Left lung (tissue), 10 donors: ENCODE results near the gene ASTN2. TPM values are rescaled to one million over a fixed set of nuclear protein-coding genes. Genes with fewer than 3 reads are reported as not detected.

Source experiments
- ATAC-seq: fragments of 200-7000 bp; cut with Tn5 transposase; one replicate; pipeline ENCODE4 v1.9.1; 2020; ENCODE audit warnings: moderate library complexity
- DNase-seq, 4 donors: peaks; one replicate each; pipeline ENCODE4 v3.0.0-alpha.2; 2013 to 2020
- H3K27ac ChIP-seq, 2 donors: fragments of 200-600 bp; sonication (generic) in 1 of 2; one replicate each; pipeline versions ENCODE4 v1.5.0 to v1.8.0; 2020 to 2021
- H3K27me3 ChIP-seq, 2 donors: fragments of 200-600 bp; sonication (generic) in 1 of 2; one replicate each; pipeline versions ENCODE4 v1.5.0 to v1.8.0; 2020 to 2021
- H3K36me3 ChIP-seq, 2 donors: fragments of 200-600 bp; sonication (generic) in 1 of 2; one replicate each; pipeline versions ENCODE4 v1.5.0 to v1.8.0; 2020 to 2021
- H3K4me1 ChIP-seq, 2 donors: fragments of 200-600 bp; one replicate each; pipeline ENCODE4 v1.8.0; 2021
- H3K4me3 ChIP-seq, 2 donors: fragments of 200-600 bp; sonication (generic) in 1 of 2; one replicate each; pipeline versions ENCODE4 v1.5.0 to v1.8.0; 2020 to 2021; ENCODE audit warnings: mild to moderate bottlenecking in 1 of 2
- H3K9me3 ChIP-seq, 2 donors: fragments of 200-600 bp; sonication (generic) in 1 of 2; one replicate each; pipeline versions ENCODE4 v1.5.0 to v1.8.0; 2020 to 2021
- intact Hi-C, 2 donors: fragments of 100-400 bp; cut with DNase I; formaldehyde crosslinking; loops; one replicate each; pipeline versions ENCODE4 v1.11.2 to v1.14.2; 2022
- polyA plus RNA-seq, 6 donors: library from polyadenylated mRNA; unstranded; fragments of 120-200 nt; gene quantifications; one replicate each; pipeline ENCODE4 v1.2.1, GENCODE V29; 2013; ENCODE audit not compliant: insufficient read length in 6 of 6
- total RNA-seq, 2 donors: library from RNA; stranded (reverse); fragmentation: NEBNext Ultra II Directional; extraction: Animal tissue kit (Norgen Biotek cat#: 25700); gene quantifications; one replicate each; pipeline ENCODE4 v1.2.1, GENCODE V29; 2021
- TF ChIP-seq, protein P1 (sequence below), 2 donors: fragments of 200-600 bp; sonication (generic) in 1 of 2; IDR thresholded peaks; one replicate each; pipeline versions ENCODE4 v1.5.0 to v1.8.0; 2021; ENCODE audit warnings: antibody characterized with exemption in 2 of 2
- donor health status: DM: no; HTN: yes; CAD: no.
- donor health status: DM: no; HTN: no; CAD: no.

The ASTN2 gene
- total and polyA plus RNA-seq, 8 donors, result 3.1 to 5.5 (median 4.5) TPM

DNA sequence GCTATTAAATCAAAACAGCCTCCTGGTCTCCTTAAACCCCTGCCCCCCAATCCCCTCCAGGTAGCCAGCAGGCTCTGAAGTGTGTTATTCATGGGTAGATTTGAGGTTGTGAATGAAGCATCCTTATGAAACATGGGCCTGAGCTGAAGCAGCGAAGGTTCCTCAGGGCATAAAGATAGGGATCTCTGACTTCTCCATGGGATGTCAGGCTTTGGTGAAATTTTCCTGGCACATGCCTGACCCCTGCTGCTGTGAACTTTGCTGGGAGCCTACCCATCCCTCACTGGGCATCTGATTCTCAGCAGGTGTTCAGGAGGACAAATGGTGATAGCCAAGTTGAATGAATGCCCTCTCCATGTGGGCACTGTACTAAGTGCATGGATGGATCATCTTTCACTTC, 250.3 kb downstream of the ASTN2 start:
- Histone ChIP-seq H3K27me3 (no peaks in the 10 kb centered on the region), H3K9me3 (no peaks in the 10 kb centered on the region), H3K27ac (no peak overlapping the region), H3K36me3 (no peaks in the 10 kb centered on the region), H3K4me3 (no peak overlapping the region), H3K4me1 (no peaks in the 10 kb centered on the region)
- TF ChIP-seq, protein P1, sequence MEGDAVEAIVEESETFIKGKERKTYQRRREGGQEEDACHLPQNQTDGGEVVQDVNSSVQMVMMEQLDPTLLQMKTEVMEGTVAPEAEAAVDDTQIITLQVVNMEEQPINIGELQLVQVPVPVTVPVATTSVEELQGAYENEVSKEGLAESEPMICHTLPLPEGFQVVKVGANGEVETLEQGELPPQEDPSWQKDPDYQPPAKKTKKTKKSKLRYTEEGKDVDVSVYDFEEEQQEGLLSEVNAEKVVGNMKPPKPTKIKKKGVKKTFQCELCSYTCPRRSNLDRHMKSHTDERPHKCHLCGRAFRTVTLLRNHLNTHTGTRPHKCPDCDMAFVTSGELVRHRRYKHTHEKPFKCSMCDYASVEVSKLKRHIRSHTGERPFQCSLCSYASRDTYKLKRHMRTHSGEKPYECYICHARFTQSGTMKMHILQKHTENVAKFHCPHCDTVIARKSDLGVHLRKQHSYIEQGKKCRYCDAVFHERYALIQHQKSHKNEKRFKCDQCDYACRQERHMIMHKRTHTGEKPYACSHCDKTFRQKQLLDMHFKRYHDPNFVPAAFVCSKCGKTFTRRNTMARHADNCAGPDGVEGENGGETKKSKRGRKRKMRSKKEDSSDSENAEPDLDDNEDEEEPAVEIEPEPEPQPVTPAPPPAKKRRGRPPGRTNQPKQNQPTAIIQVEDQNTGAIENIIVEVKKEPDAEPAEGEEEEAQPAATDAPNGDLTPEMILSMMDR (IDR thresholded peaks at IDR 0.05), result no peak
- DNase-seq, result no peak
- intact Hi-C loops, result no loop called here
- ATAC-seq, result no peak

DNA sequence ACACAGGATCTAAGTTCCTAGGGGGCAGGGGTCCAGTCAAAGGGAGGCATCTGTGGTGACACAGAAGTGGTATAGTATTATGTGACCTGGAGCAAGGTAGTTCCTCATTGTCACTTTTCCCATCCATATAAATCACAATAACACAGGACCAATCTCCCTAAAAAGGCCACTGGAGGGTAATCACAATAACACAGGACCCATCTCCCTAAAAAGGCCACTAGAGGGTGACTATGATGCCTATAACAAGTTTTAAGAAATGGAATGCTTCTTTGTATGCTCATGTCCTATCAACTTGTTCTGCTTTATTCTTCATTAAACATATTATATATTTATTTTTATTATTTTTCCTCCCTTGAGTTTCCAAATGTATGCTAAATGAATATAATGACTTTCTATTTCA, 254.6 kb downstream of the ASTN2 start:
- H3K27ac ChIP-seq, result no peak overlapping the region
- intact Hi-C loops, result no loop called here
- no peaks in the 10 kb centered on the region for H3K9me3 ChIP-seq
- TF ChIP-seq, protein P1 (IDR thresholded peaks at IDR 0.05), result no peak
- DNase-seq, result no peak
- H3K36me3 ChIP-seq, result no peaks in the 10 kb centered on the region
- no peaks in the 10 kb centered on the region for H3K27me3 ChIP-seq
- no peak overlapping the region for H3K4me3 ChIP-seq
- no peak for ATAC-seq
- no peaks in the 10 kb centered on the region for H3K4me1 ChIP-seq

DNA sequence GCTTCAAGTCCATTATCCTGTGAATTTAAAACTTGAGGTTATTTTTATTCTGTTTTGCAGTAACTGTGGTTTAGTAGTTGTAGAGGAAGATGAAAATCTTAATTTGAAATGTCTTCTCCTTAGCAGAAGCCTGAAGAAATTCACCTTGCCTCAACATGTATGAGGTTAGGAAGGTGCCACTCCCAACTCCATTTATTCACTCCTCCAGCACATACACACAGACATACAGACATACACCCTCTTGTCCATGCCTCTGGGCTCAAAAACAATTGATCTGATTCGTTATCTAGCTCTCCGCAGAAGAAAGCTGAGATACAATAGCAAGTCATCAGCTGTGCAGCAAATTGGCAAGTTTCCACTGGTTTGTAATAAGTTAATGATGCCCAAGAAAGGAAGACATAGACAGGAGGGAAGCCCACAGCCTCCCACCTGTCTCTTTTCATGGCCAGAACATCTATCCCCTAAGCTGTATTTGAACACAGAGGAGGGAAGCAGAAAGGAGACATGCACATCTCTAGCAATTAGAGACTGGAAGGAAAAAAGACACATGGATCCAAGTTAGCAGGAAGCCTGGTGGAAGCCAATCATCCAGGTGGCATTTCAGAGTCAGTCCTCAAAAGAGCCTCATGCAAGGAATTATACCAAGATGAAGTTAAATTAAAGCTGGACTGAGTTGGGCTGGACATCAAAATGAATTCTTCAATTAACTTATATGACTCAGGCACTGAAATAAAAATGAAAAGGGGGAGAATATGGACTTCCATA, 257.9 kb downstream of the ASTN2 start:
- intact Hi-C loops, result no loop called here
- H3K36me3 ChIP-seq, result no peaks in the 10 kb centered on the region
- no peaks in the 10 kb centered on the region for H3K27me3 ChIP-seq
- no peak for ATAC-seq
- no peak overlapping the region for H3K27ac ChIP-seq
- no peaks in the 10 kb centered on the region for H3K9me3 ChIP-seq
- TF ChIP-seq, protein P1 (IDR thresholded peaks at IDR 0.05), result no peak
- H3K4me3 ChIP-seq, result no peak overlapping the region
- no peaks in the 10 kb centered on the region for H3K4me1 ChIP-seq
- DNase-seq, result no peak

- H3K36me3 ChIP-seq, result no peaks in the 10 kb centered on the region
- no peak overlapping the region for H3K4me3 ChIP-seq
- no peak overlapping the region for H3K27ac ChIP-seq
- DNase-seq (no peak), ATAC-seq (no peak)
- TF ChIP-seq, protein P1 (IDR thresholded peaks at IDR 0.05), result no peak
- H3K9me3 ChIP-seq, result no peaks in the 10 kb centered on the region
- no peaks in the 10 kb centered on the region for H3K4me1 ChIP-seq
- H3K27me3 ChIP-seq, result no peaks in the 10 kb centered on the region
- intact Hi-C loops, result no loop called here
Measured at GRCh38 chr9:117156144-117156688, 258.6 kb downstream of the ASTN2 start.

DNA sequence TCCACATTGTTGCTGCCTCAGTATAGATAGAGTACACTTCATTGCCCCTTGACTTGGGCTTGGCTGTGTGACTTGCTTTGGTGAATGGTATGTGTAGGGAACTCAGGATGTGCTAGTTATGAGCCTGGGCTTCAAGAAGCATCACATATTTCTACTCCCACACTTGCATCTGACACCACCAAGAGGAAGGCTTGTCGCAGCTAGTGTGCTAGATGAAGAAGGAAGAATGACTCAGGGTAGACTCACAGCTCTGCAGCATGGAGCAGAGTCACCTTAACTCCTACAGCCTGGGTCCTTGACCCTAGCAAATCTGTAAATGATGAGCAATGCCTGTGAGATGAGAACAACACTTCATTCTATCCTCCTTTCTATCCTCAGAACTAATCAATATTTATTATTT, 261.8 kb downstream of the ASTN2 start:
- Histone ChIP-seq H3K4me1 (no peaks in the 10 kb centered on the region), H3K9me3 (no peaks in the 10 kb centered on the region), H3K4me3 (no peak overlapping the region), H3K27ac (no peak overlapping the region), H3K27me3 (no peaks in the 10 kb centered on the region), H3K36me3 (no peaks in the 10 kb centered on the region)
- ATAC-seq, result no peak
- DNase-seq, result no peak
- intact Hi-C loops, result no loop called here
- TF ChIP-seq, protein P1 (IDR thresholded peaks at IDR 0.05), result no peak
